ENCODE measurements around the gene SFTPA1.

GRCh38 chr10:79610601-79611191 is at the start of gene SFTPA1:
- TF ChIP-seq POLR2A (IDR thresholded peaks at IDR 0.05) = no peak
- TF ChIP-seq, protein P1, sequence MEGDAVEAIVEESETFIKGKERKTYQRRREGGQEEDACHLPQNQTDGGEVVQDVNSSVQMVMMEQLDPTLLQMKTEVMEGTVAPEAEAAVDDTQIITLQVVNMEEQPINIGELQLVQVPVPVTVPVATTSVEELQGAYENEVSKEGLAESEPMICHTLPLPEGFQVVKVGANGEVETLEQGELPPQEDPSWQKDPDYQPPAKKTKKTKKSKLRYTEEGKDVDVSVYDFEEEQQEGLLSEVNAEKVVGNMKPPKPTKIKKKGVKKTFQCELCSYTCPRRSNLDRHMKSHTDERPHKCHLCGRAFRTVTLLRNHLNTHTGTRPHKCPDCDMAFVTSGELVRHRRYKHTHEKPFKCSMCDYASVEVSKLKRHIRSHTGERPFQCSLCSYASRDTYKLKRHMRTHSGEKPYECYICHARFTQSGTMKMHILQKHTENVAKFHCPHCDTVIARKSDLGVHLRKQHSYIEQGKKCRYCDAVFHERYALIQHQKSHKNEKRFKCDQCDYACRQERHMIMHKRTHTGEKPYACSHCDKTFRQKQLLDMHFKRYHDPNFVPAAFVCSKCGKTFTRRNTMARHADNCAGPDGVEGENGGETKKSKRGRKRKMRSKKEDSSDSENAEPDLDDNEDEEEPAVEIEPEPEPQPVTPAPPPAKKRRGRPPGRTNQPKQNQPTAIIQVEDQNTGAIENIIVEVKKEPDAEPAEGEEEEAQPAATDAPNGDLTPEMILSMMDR (IDR thresholded peaks at IDR 0.05) = no peak

All from uterus (tissue), 2 donors.